ENCODE results near the gene RAP2B. TPM values are rescaled to one million over a fixed set of nuclear protein-coding genes. Genes with fewer than 3 reads are reported as not detected.

Gene RAP2B
- total and polyA plus RNA-seq, 2 donors (not counting 3 experiments of a cell fraction or from before 2014, with no cell fraction given) = 8.3 to 27.5 TPM

- peaks cover 8% of the 10 kb centered on the region for H3K4me1 ChIP-seq (ENCODE audit: control insufficient read depth, extremely low read depth, insufficient read depth, low read length)
- POLR2A ChIA-PET = no interaction called here
- FAIRE-seq (no peak), DNase-seq (ENCODE audit: low read depth, low spot score) (no peak)
- no peaks in the 10 kb centered on the region for H3K36me3 ChIP-seq (ENCODE audit: control insufficient read depth in 2 of 2, extremely low read depth in 1 of 2, insufficient read depth in 2 of 2, low read length in 2 of 2)
- H3K9ac ChIP-seq (replicated peaks; ENCODE audit: extremely low read depth, insufficient read depth, low read length) = no peak overlapping the region
- H3K4me2 ChIP-seq (ENCODE audit: insufficient read depth, low read length) = no peak overlapping the region
- H2AFZ ChIP-seq (ENCODE audit: low read depth, low read length) = no peak overlapping the region
- H3K27me3 ChIP-seq (ENCODE audit: control insufficient read depth in 2 of 2, insufficient read depth in 2 of 2, low read length in 2 of 2) = no peaks in the 10 kb centered on the region
- no peaks in the 10 kb centered on the region for H3K9me3 ChIP-seq (replicated peaks; ENCODE audit: control insufficient read depth, insufficient read depth, low read length)
- H3K9me1 ChIP-seq (replicated peaks; ENCODE audit: control insufficient read depth, extremely low read depth, insufficient read depth, low read length) = no peaks in the 10 kb centered on the region
- CTCF ChIA-PET = interaction anchor here (2.4 to 10.6 kb wide), 3 partner anchors 9 to 117 kb away, joined by 7 to 203 read pairs (median 17); no protein-coding TSS in a partner anchor
- no peak overlapping the region for H3K27ac ChIP-seq (ENCODE audit: insufficient read depth, low read depth, low read length)
- H3K79me2 ChIP-seq (ENCODE audit: control insufficient read depth, insufficient read depth, low read length) = peaks cover 21% of the 10 kb centered on the region
- TF ChIP-seq GATA2 (IDR thresholded peaks at IDR 0.05; ENCODE audit: insufficient read depth, insufficient read length, low read depth, low read length) (no peak), CTCF (IDR thresholded peaks at IDR 0.05; ENCODE audit: extremely low read depth in 1 of 2, insufficient read depth in 1 of 2, low read depth in 1 of 2, low read length in 2 of 2) (no peak), POLR2A (IDR thresholded peaks at IDR 0.05; ENCODE audit: low read depth, low read length) (no peak), MYC (IDR thresholded peaks at IDR 0.05; ENCODE audit: low read depth, low read length) (no peak), EZH2 (IDR thresholded peaks at IDR 0.05; ENCODE audit: borderline replicate concordance, low read depth, low read length, severe bottlenecking) (no peak), FOS (IDR thresholded peaks at IDR 0.05; ENCODE audit: borderline replicate concordance, insufficient read depth, low read length) (no peak), JUN (IDR thresholded peaks at IDR 0.05; ENCODE audit: borderline replicate concordance, insufficient read depth, insufficient read length, low read depth) (no peak), POLR2AphosphoS5 (IDR thresholded peaks at IDR 0.05; ENCODE audit: insufficient read depth, low read depth, low read length) (no peak)
- TF ChIP-seq, protein P1, sequence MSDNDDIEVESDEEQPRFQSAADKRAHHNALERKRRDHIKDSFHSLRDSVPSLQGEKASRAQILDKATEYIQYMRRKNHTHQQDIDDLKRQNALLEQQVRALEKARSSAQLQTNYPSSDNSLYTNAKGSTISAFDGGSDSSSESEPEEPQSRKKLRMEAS (IDR thresholded peaks at IDR 0.05; ENCODE audit: insufficient read depth, insufficient read length) = no peak
- BruUV-seq (replicated peaks) = no TSS peak
- dilution Hi-C loops (cut with MboI; ENCODE audit: extremely low pct_ligation_motif_present, low sequenced_read_pairs) (no loop called here), intact Hi-C loops (cut with micrococcal nuclease) (no loop called here)
- no peak overlapping the region for H3K4me3 ChIP-seq (replicated peaks in 1 of 3; ENCODE audit: insufficient read depth in 1 of 3, low read depth in 1 of 3, low read length in 3 of 3)
- H4K20me1 ChIP-seq (replicated peaks; ENCODE audit: control insufficient read depth, extremely low read depth, insufficient read depth, low read length) = no peaks in the 10 kb centered on the region
Observed at GRCh38 chr3:153158961-153159735, 2.9 kb upstream of the RAP2B start.

All from endothelial cell of umbilical vein (primary cell).